ENCODE results near the gene TESK2.

Gene TESK2

GRCh38 chr1:45326627-45327623, 164.0 kb downstream of the TESK2 start, which contains the start of gene HPDL (continued):
- TF ChIP-seq PATZ1 (CRISPR knock-in tag; IDR thresholded peaks at IDR 0.05; ENCODE audit: borderline replicate concordance) = no peak

DNA sequence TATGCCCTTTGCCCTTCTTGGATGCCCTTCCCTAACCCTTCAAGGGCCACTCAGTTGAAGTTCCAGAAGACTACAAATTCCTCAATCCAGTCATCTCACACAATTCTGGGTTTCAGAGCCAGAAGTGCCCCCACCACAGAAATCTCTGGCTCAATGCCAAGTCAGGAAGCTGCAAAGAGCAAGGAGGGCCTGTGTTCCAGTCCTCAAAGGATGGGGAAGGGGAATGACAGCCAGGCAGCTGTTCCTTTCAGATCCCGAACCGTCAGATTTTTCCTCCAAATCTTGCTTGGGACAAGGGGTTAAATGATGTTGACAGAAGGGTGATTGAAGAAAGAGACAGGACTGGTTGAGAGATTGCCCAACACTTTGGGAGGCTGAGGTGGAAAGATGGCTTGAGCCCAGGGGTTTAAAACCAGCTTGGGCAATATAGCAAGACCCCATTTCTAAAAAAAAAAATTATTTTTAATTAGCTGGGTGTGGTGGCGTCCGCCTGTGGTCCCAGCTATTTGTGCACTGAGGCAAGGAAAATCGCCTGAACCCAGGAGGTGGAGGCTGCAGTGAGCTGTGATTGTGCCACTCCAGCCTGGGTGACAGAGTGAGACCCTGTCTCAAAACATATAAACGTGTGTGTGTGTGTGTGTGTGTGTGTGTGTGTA, 165.0 kb downstream of the TESK2 start:
- no peak for TF ChIP-seq ESRRG (CRISPR knock-in tag; IDR thresholded peaks at IDR 0.05)
- no peak for TF ChIP-seq PPARA (CRISPR knock-in tag; IDR thresholded peaks at IDR 0.05; ENCODE audit: borderline replicate concordance)
- TF ChIP-seq, protein P1, sequence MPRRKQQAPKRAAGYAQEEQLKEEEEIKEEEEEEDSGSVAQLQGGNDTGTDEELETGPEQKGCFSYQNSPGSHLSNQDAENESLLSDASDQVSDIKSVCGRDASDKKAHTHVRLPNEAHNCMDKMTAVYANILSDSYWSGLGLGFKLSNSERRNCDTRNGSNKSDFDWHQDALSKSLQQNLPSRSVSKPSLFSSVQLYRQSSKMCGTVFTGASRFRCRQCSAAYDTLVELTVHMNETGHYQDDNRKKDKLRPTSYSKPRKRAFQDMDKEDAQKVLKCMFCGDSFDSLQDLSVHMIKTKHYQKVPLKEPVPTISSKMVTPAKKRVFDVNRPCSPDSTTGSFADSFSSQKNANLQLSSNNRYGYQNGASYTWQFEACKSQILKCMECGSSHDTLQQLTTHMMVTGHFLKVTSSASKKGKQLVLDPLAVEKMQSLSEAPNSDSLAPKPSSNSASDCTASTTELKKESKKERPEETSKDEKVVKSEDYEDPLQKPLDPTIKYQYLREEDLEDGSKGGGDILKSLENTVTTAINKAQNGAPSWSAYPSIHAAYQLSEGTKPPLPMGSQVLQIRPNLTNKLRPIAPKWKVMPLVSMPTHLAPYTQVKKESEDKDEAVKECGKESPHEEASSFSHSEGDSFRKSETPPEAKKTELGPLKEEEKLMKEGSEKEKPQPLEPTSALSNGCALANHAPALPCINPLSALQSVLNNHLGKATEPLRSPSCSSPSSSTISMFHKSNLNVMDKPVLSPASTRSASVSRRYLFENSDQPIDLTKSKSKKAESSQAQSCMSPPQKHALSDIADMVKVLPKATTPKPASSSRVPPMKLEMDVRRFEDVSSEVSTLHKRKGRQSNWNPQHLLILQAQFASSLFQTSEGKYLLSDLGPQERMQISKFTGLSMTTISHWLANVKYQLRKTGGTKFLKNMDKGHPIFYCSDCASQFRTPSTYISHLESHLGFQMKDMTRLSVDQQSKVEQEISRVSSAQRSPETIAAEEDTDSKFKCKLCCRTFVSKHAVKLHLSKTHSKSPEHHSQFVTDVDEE (CRISPR knock-in tag; IDR thresholded peaks at IDR 0.05) = no peak
- ATAC-seq = peak; percentile 7; the same call in 1 of the 3 replicates

- ATAC-seq = no peak
- TF ChIP-seq PATZ1 (CRISPR knock-in tag; IDR thresholded peaks at IDR 0.05; ENCODE audit: borderline replicate concordance) (no peak), GLIS3 (CRISPR knock-in tag; IDR thresholded peaks at IDR 0.05) (no peak), CREB5 (CRISPR knock-in tag; IDR thresholded peaks at IDR 0.05; ENCODE audit: low read depth) (no peak), ARNTL (CRISPR knock-in tag; IDR thresholded peaks at IDR 0.05; ENCODE audit: borderline replicate concordance, low read depth) (no peak), BACH2 (CRISPR knock-in tag; IDR thresholded peaks at IDR 0.05; ENCODE audit: borderline replicate concordance) (no peak), ISL1 (CRISPR knock-in tag; IDR thresholded peaks at IDR 0.05) (no peak), TOX (CRISPR knock-in tag; IDR thresholded peaks at IDR 0.05; ENCODE audit: borderline replicate concordance) (no peak), OSR1 (CRISPR knock-in tag; IDR thresholded peaks at IDR 0.05) (no peak), SNAI2 (CRISPR knock-in tag; IDR thresholded peaks at IDR 0.05) (no peak), CSDC2 (CRISPR knock-in tag; IDR thresholded peaks at IDR 0.05) (no peak), ZNF565 (CRISPR knock-in tag; conservative IDR thresholded peaks at IDR 0.05; ENCODE audit: low read depth) (no peak), ZNF70 (CRISPR knock-in tag; IDR thresholded peaks at IDR 0.05) (no peak), ZC3H10 (CRISPR knock-in tag; IDR thresholded peaks at IDR 0.05) (no peak), ZFP3 (CRISPR knock-in tag; IDR thresholded peaks at IDR 0.05) (no peak), RARB (CRISPR knock-in tag; IDR thresholded peaks at IDR 0.05) (no peak), ZFP30 (CRISPR knock-in tag; IDR thresholded peaks at IDR 0.05) (no peak), TCF4 (CRISPR knock-in tag; IDR thresholded peaks at IDR 0.05; ENCODE audit: borderline replicate concordance) (no peak), CSRNP3 (CRISPR knock-in tag; IDR thresholded peaks at IDR 0.05) (no peak)
- TF ChIP-seq, protein P2, sequence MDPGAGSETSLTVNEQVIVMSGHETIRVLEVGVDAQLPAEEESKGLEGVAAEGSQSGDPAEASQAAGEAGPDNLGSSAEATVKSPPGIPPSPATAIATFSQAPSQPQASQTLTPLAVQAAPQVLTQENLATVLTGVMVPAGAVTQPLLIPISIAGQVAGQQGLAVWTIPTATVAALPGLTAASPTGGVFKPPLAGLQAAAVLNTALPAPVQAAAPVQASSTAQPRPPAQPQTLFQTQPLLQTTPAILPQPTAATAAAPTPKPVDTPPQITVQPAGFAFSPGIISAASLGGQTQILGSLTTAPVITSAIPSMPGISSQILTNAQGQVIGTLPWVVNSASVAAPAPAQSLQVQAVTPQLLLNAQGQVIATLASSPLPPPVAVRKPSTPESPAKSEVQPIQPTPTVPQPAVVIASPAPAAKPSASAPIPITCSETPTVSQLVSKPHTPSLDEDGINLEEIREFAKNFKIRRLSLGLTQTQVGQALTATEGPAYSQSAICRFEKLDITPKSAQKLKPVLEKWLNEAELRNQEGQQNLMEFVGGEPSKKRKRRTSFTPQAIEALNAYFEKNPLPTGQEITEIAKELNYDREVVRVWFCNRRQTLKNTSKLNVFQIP (CRISPR knock-in tag; IDR thresholded peaks at IDR 0.05; ENCODE audit: borderline replicate concordance, low read depth) = no peak
Observed at GRCh38 chr1:45322486-45323040, 168.4 kb downstream of the TESK2 start.
